SKM-1 (cell line): ENCODE measurements around the gene ATAD3B.
"Not testable (repeated sequence)": the region's sequence is repeated elsewhere in the genome, so short reads cannot be mapped to it uniquely, and the experiment has no call there.

Experiments used
- DNase-seq: peaks from one replicate; lab custom pipeline; 2025; ENCODE audit not compliant: unreplicated experiment; lab: John Stamatoyannopoulos, UW

ATAD3B gene

DNA sequence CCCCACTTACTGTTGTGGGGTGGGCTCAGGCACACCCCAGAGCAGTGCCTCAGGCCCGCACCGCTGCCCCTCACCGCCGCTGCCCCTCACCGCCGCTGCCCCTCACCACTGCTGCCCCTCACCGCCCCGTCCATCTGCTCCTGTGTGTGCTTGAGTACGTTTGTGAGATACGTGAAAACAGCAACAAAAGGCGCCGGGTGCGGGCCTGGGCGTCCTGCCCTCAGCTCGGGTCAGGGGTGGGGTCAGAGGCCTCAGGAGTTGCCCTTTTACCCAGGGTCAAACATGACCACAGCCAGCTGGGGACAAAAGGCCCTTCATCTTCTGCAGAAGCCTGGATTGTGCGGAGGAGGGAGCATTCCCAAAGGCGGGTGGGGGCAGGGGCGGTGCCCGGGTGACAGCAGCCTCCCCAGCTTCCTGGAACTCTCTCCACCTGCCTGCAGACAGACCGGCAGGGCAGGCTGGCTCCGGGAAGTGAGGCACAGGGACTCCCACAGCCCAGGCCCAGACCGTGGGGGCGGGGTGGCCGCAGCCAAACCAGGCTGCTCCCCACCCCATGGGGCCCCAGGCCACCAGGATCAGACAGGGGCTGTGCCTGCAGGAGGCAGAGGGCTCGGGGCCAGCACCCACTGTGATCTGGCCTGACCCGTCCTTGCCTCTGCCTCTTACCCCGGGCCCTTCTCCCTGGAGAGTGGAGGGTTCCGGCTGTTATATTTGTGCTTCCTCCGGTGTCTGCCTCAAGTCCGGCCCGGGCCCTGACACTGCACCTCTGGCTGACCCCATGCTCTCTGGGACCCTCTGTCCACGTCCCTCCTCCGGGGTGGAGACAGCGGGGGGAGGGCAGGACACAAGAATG lies 38.4 kb upstream of the ATAD3B start:
- no peak for DNase-seq

DNA sequence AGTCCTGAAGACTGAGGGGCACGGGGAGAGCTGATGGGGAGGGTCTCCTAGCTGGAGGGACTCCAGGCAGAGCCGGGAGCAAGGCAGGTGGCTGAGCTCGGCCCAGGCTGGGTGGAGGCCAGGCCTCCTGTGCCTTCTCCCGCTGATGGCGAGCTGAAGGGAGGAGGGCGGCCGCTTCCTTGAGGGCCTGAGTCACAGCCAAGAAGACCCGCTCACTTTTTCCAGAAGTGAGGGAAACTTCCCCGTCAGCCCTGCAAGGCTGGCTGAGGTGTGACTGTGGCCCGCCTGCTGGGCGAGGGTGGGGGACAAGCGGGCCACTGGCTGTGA lies 37.8 kb upstream of the ATAD3B start:
- no peak for DNase-seq

DNA sequence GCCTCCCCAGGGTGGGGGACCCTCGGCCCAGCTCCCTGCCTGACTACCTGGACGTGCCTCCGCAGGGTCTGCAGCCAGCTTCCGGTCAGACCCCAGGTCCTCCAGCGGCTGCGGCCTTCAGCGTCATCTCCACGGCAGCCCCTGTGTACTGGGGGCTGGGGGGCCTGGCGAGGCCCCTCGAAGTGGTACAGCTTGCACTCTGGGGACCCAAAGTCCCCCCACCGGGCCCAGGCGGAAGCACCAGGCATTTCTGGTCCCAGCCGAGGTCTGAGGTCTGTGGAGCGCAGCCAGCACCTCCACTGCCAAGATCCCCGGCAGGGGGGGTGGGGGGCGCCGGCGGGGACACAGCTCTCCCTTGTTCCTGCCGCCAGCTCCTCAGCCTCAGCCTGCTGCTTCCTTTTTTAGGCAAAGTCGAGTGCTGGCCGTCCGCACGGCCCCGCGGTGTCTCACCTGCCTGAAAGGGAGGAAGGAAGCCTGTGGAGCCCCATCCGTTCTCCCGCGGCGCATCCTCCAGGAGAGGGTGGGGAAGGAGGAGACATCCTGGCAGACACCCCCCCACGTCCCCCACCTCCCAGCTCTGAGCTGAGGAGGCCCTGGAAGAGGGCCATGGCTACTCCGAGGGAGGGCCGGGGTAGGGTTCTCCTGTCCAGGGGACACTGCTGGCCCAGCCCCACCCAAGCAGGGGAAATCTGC lies 37.3 kb upstream of the ATAD3B start:
- DNase-seq: no peak

DNA sequence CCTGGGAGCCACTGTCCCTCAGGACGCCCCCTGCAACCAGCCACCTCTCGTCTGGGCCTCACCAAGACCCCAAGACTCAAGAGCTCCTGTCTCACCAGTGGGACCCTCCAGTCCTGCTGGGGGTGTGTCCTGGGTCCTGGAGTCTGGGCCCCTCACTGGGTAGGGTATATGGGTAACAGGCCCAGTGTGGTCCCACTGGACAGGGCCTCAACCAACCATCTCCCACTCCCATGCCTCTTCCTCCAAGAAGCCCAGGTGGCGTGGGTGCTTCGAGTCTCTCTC lies 36.8 kb upstream of the ATAD3B start:
- no peak for DNase-seq

DNA sequence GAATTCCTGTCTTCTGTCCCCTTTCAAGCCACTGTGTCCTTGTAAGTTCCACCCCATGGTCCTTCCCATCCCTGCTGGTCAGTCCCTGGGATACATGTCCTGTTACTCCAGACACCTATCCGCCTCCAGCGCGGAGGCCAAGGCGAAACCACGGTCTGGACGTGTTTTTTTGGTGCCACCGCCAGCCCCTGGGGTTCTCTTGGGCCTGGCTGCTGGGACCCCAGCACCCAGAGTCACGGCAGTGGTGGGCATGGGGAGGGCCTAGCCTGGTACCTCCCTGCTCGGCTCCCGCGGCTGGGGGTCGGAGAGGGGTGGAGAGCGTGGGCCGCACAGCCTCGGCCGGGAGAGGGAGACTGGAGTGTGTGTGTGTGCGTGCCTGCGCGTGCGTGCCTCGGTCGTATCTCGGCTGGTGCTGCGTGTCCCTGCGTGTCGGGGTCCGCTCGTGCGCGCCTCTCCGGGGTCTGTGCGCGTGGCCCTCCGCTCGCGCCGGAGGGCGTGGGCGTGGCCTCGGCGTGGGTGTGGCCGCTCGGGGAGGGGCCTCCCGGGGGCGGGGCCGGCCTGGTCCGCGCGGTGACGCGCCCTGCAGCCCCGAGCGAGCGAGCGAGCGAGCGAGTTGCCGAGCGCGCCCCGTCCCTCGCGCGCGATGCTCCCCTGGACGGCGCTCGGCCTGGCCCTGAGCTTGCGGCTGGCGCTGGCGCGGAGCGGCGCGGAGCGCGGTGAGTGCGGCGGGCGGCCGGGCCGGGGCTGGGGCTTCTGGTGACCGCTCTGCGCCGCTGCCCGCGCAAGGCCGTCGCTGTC lies 36.3 kb upstream of the ATAD3B start, which contains the start of gene VWA1:
Gene VWA1, plus strand, starts transcription at position 585 of the 798 bp plus-strand sequence. Its CDS starts 59 bp downstream, at position 644.
- DNase-seq: no peak

DNA sequence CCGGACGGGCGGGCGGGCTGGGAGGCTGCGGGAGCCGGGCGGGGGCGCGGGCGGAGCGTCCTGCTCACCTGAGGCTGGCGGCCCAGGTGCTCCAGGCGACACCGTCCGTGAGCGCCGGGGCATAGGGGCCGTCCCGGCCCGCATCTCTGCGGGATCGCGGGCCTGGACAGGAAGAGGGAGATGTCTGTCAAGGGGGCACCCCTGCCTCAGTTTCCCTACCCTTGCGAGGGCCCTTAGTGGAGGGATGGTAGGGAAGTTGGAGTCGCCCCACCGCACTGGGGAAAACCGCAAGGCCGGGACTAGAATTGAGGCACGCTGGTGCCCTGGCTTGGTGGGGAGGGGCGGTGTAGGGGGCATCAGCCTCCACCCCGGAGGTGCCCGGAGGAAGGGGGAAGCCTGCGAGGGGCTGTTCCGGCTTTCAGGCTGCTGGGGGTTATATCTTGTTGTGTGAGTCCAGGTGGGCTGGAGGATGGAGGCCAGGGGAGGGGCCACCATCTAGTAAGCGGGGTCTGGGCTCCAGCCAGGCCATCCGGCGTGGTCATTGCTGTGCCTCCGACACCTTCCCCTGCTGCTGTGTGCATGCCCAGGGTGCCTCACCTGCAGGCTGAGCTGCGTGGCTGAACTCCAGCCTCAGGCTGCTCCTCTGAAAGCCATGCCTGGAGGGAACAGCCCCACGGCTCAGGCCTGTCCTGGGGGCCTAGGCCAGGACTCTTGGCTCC lies 35.5 kb upstream of the ATAD3B start:
- no peak for DNase-seq

DNA sequence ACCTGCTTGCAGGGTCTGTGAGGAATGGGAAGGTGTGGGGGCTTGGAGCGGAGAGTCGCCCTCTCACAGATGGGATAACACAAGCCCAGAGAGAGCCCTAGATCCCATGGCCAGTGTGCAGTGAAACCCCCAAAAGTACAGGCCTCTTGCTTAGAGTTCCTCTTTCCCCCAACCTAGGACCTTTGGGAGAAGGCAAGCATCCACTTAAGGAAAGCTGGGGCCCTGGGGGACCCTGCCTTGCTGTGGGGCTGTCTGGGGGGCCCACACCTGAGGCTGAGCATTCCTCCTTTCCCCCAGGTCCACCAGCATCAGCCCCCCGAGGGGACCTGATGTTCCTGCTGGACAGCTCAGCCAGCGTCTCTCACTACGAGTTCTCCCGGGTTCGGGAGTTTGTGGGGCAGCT lies 34.9 kb upstream of the ATAD3B start:
- no peak for DNase-seq

DNA sequence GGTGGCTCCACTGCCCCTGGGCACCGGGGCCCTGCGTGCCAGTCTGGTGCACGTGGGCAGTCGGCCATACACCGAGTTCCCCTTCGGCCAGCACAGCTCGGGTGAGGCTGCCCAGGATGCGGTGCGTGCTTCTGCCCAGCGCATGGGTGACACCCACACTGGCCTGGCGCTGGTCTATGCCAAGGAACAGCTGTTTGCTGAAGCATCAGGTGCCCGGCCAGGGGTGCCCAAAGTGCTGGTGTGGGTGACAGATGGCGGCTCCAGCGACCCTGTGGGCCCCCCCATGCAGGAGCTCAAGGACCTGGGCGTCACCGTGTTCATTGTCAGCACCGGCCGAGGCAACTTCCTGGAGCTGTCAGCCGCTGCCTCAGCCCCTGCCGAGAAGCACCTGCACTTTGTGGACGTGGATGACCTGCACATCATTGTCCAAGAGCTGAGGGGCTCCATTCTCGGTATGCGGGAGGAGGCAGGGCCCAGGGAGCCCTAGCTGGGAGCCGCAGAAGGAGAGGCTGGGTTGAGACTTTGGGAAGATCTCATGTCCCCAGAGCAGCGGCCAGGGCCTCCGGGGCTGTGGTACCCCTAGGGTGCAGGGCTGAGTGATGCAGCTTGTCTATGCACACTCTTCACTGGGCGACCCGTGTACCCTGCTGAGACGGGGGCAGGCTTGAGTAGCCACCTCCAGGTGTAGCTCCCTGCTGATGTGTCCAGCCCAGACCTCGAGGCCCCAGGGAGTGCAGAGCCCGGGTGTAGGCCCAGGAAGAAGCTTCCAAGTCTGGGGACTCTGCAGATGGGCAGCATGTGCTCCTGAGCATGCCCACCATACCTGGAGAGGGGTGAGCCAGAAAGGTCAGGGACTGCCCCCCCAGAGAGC lies 34.3 kb upstream of the ATAD3B start:
- no peak for DNase-seq

DNA sequence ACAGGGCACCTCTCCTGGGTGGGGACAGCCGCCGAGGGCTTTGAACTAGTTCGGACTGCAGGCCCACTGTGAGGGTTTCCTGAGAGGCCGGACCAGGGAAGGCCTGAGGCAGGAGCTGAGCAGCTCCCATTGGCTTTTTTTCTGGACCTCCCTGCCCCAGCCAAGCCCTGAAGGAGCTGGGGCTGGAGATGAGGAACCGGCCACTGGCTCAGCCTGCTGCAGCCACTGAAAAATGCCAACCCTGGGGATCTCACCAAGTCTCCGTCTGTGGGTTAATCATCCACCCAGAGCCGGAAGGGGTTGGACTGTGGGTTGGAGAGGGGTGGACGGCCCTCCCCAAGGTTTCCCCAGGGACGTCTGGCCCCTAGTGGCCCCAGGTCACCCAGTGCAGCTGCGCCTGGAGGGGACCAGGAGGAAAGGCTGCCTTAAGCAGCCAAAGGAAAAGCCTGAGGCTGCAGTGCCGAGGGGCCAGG lies 33.6 kb upstream of the ATAD3B start:
- DNase-seq: peak; percentile 39

DNA sequence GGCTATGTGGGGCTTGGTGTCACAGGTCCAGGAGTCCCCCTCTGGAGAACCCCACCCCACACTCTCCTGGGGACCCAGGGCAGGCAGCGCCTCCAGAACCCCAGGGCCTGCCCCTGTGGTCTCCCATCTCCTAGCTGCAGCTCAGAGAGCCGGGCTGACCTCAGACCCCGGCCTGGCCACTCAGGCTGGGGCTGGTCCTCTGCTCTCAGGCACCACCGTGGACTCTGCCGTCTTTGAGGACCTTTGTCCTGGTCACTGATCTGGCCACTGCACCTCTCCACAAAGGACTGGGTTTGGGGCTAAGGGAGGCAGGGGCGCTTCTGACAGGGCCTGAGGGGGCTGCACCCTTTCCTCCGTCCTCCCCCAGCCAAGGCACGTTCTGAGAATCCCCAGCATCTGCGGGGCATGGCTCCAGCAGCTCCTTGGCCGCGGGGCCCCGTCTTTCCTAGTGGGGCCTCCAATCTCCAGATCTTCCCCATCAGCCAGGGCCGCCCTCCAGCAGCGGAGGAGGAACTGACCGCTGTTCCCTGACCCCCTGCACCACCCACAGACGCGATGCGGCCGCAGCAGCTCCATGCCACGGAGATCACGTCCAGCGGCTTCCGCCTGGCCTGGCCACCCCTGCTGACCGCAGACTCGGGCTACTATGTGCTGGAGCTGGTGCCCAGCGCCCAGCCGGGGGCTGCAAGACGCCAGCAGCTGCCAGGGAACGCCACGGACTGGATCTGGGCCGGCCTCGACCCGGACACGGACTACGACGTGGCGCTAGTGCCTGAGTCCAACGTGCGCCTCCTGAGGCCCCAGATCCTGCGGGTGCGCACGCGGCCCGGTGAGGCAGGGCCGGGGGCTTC lies 32.8 kb upstream of the ATAD3B start:
- DNase-seq: no peak

DNA sequence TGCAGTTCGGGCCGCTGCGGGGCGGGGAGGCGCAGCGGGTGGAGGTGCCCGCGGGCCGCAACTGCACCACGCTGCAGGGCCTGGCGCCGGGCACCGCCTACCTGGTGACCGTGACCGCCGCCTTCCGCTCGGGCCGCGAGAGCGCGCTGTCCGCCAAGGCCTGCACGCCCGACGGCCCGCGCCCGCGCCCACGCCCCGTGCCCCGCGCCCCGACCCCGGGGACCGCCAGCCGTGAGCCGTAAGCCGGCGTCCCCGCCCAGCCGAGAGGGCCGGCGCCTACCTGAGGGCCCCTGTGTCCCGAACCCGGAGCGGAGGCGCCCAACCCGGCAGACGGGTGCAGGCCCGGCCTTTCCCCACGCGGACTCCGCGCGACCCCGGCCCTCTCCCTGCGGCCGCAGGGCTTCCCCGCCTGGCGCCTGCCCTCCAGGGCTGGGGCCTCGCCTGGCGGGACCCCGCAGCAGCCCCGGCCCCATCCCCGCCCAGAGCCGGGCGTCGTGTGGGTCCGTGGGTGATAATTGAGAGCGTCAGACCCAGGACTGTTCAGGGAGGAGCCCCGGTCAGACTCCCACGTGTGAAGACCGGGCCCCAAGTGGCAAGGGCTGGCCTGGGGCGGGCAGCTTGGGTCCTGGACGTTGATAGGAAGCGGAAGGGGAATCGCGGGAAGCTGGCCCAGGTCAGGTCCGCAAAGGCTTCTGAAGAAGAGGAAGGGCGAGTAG lies 31.9 kb upstream of the ATAD3B start:
- DNase-seq: no peak

DNA sequence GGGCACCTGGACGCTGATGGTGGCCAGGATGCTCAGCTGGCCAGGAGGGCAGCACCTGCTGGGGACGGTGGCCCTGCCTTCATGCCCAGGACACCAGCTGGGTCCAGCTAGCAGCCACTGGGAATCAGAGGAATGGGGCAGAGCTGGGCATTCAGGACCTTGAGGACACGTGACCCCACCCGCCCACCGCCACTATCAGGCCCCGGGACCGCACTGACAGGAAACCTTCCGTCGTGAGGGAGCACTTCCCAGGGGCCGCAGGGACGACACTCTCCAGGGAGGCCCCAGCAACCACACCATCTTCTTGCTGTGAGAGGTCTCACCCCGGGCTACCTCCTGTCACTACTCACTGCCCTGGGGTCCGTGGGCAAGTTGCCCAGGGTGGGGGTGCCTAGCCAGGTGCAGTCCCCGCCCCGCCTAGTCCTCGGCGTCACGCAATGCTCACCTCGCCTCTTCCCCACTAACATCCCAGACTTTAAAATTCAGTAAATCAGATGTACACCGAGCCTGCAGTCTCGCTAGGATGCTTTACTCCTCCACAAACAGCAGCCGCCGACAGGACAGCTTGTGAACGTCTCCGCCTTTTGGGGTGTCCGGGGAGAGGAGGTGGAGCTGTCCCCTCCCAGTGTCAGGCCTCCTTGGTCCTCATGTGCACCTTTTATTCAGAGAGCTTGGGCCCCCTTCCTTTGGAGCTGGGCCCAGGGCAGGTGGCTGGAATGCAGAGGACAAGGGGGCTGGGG lies 31.1 kb upstream of the ATAD3B start:
- no peak for DNase-seq

DNA sequence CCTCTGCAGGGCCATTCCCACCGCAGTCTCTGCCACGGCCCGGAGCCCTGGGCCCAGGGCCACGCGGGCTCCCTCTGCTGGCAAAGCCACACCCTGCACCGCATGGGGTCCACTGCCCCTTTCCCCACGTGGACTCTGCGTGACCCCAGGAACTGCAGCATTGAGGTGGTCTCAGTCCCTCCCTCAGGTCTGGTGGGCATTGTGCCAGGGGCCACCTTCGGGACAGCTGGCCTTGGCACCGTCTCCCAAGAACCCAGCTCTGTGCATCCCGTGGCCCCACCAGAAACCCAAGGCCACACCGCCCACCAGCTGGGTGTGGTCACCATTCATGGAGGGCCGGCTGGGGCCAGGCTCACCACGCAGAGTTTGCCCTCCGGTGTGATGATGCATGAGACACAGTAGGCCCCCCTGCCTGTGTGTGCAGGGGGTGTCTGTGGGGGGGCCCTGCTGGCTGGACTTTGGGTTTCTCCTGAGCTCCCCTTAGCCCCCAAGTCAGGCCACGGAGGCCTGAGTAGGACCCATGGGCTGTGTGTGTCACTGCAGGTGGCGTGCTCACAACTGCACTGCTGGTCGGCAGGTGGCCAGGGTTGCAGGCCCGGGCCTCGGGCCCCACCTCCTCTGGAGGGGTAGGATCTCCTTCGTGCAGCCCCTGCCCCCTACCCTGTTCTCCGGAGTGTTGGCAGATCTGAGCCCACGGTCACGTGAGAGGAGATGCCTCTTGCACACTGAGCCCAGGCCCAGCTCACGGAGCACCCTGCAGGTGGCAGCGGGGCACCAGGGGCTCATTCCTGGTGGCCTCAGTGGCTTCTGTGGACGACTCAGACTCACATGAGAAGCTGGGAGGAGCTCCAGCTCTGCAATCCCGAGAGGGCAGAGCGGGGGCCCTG lies 30.3 kb upstream of the ATAD3B start:
- no peak for DNase-seq

DNA sequence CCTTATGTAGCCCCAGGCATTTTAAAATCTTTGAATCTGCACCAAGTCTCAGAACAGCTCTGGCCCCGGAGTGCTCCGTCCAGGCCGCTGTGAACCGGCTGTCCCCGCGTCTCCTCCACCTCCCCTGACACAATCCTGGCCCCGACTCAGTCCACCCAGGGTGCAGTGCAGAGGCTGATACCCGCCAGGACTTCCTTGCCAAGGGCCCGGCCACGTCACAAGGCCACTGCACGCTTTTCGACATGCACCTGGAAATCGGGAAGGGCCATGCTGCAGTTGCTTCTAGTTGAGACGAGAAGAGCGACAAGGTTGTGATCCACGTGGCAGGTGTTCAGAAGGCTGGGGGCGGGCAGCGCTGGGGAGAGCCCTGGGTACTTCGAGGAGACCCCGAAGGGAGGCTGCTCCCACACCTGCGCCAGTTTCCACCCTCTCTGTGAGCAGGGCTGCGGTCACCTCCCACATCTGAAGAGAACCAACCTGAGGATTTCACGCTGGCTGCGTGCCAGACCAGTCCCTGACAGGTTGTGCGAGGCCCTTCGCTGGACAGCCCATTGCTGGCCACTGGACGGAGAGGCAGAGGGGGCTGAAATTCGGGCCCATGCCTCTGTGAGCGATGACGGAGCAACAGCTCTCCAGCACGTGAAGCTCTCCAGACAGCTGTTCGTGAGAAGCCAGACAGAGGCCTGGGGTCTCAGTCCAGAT lies 29.3 kb upstream of the ATAD3B start:
- DNase-seq: no peak

DNA sequence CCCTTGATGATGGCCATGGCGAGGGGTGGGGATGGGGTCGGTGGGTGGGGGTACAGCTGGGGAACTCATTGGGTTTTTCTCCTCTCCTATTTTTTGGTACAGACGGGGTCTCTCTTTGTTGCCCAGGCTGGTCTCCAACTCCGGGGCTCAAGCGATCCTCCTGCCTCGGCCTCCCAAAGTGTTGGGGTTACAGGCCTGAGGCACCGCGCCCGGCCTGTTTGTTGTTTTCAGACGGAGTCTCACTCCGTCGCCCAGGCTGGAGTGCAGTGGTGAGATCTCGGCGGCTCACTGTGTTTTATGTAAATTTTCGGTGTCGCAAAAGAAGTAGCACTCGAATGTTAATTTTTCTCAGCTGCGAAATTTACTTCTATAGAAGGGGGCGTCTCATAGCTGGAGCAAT lies 24.9 kb upstream of the ATAD3B start:
- DNase-seq: not testable (repeated sequence)

DNA sequence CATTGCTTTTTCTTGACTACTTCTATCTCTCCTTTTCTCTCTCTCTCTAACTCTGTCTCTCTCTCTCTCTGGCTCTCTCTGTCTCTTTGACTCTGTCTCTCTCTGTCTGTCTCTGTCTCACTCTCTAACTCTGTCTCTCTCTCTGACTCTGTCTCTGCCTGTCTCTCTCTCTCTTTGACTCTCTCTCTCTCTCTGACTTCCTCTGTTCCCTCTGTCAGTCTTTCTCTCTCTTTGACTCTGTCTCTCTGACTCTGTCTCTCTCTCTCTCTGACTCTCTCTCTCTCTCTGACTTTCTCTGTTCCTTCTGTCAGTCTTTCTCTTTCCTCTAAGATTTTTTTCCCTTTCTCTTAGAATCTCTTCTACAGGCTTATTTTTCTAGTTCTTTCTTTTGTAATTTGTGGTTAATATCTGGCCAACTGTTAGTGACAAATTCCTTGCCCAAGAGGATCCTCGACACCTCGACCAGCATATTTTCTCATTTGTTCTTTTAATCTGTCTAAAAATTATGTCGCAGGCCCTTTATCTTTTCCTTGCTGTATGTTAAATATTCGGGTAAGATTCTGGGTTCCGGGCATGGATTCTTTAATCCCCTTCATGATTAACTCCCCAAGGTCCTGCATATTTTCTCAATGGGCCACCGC lies 22.3 kb upstream of the ATAD3B start, which contains the start of gene ATAD3C:
Gene ATAD3C, plus strand, starts transcription at position 591 of the 641 bp plus-strand sequence. CDS start 995 bp downstream, outside the sequence.
- DNase-seq: no peak
